Inflammatory macrophage treated with lipopolysaccharide for 4 hours (primary cell): ENCODE measurements around the gene WDCP.
"Not testable (repeated sequence)": the region's sequence is repeated elsewhere in the genome, so short reads cannot be mapped to it uniquely, and the experiment has no call there.

Experiments
- DNase-seq: peaks from one replicate; pipeline ENCODE4 v3.0.0-alpha.2; 2020

WDCP gene

GRCh38 chr2:24021122-24021998, 25.8 kb downstream of the WDCP start:
- no peak for DNase-seq

- no peak for DNase-seq
These were observed 26.9 kb downstream of the WDCP start for GRCh38 chr2:24020244-24020643.

GRCh38 chr2:24019729-24020128, 27.5 kb downstream of the WDCP start:
- DNase-seq: no peak

- no peak for DNase-seq
These were observed 28.9 kb downstream of the WDCP start for GRCh38 chr2:24018241-24018640.

- DNase-seq: no peak
These were observed 29.5 kb downstream of the WDCP start for GRCh38 chr2:24017711-24018110.

- DNase-seq: no peak
These were observed 30.1 kb downstream of the WDCP start for GRCh38 chr2:24016853-24017703.

GRCh38 chr2:24016376-24016761, 30.8 kb downstream of the WDCP start:
- no peak for DNase-seq

- DNase-seq: no peak
These were observed 31.4 kb downstream of the WDCP start for GRCh38 chr2:24015562-24016375.

- not testable (repeated sequence) for DNase-seq
These were observed 32.3 kb downstream of the WDCP start for GRCh38 chr2:24014902-24015301.

- DNase-seq: no peak
These were observed 34.5 kb downstream of the WDCP start for GRCh38 chr2:24012521-24013188.

- no peak for DNase-seq
These were observed 35.7 kb downstream of the WDCP start for GRCh38 chr2:24011250-24012104.

GRCh38 chr2:24010477-24011249, 36.5 kb downstream of the WDCP start:
- DNase-seq: no peak

GRCh38 chr2:24009680-24010476, 37.3 kb downstream of the WDCP start, which contains the start of gene MFSD2B:
TSS of gene MFSD2B (plus strand) at chr2:24010085. CDS start at chr2:24010097, 12 bp downstream.
- DNase-seq: no peak

- no peak for DNase-seq
These were observed 37.9 kb downstream of the WDCP start for GRCh38 chr2:24009367-24009679.

- DNase-seq: no peak
These were observed 38.4 kb downstream of the WDCP start for GRCh38 chr2:24008672-24009366.

GRCh38 chr2:24007693-24008092, 39.5 kb downstream of the WDCP start:
- no peak for DNase-seq

GRCh38 chr2:23994567-23994966, 52.6 kb downstream of the WDCP start:
- DNase-seq: no peak

- no peak for DNase-seq
These were observed 53.4 kb downstream of the WDCP start for GRCh38 chr2:23993736-23994269.

GRCh38 chr2:23992931-23993330, 54.3 kb downstream of the WDCP start:
- no peak for DNase-seq
